Neuronal stem cell (in vitro differentiated cells): ENCODE data around the gene OTOG.

Experiments
- DNase-seq: peaks from one replicate; pipeline ENCODE4 v3.0.0-alpha.2; 2013; ENCODE audit warnings: low spot score
- H2AFZ ChIP-seq: one replicate; pipeline ENCODE4 v1.6.1; 2013; ENCODE audit warnings: mild to moderate bottlenecking, low read length, inconsistent platforms
- H2AK5ac ChIP-seq: 2 replicates; pipeline ENCODE4 v1.6.1; 2013; ENCODE audit warnings: low read depth, mild to moderate bottlenecking, inconsistent platforms, low read length, moderate library complexity, mixed read lengths
- H2BK120ac ChIP-seq: 2 replicates; pipeline ENCODE4 v1.6.1; 2013; ENCODE audit warnings: low read depth, mild to moderate bottlenecking, inconsistent platforms, low read length, moderate library complexity, mixed read lengths
- H2BK12ac ChIP-seq: one replicate; pipeline ENCODE4 v1.6.1; 2013; ENCODE audit warnings: low read length, inconsistent platforms
- H2BK15ac ChIP-seq: 2 replicates; pipeline ENCODE4 v1.6.1; 2013; ENCODE audit warnings: mild to moderate bottlenecking, low read length, inconsistent platforms, mixed read lengths
- H2BK5ac ChIP-seq: one replicate; pipeline ENCODE4 v1.6.1; 2013; ENCODE audit warnings: inconsistent platforms, mild to moderate bottlenecking, low read length, moderate library complexity
- H3K14ac ChIP-seq: one replicate; pipeline ENCODE4 v1.6.1; 2013; ENCODE audit warnings: low read length, inconsistent platforms
- H3K18ac ChIP-seq: 2 replicates; pipeline ENCODE4 v1.6.1; 2013; ENCODE audit warnings: low read length, inconsistent platforms
- H3K23ac ChIP-seq: 2 replicates; pipeline ENCODE4 v1.6.1; 2013; ENCODE audit warnings: low read depth, mild to moderate bottlenecking, mixed read lengths, low read length, inconsistent platforms; ENCODE audit not compliant: poor library complexity
- H3K27ac ChIP-seq: replicated peaks from 3 replicates; pipeline ENCODE4 v1.5.1; 2013; ENCODE audit warnings: low read length, inconsistent platforms
- H3K27me3 ChIP-seq, 3 experiments: 2 replicates each; pipeline ENCODE4 v1.6.1; 2013; ENCODE audit warnings: low read length in 3 of 3, mild to moderate bottlenecking in 2 of 3, inconsistent platforms in 1 of 3, low read depth in 1 of 3, mixed read lengths in 1 of 3, moderate library complexity in 1 of 3; ENCODE audit not compliant: control insufficient read depth in 3 of 3, insufficient read depth in 3 of 3
- H3K36me3 ChIP-seq, 2 donors: replicated peaks in 1 of 2; 2 replicates each; pipeline ENCODE4 v1.6.1; 2013; ENCODE audit warnings: low read length in 2 of 2; ENCODE audit not compliant: control insufficient read depth in 2 of 2, insufficient read depth in 2 of 2
- H3K4ac ChIP-seq: 2 replicates; pipeline ENCODE4 v1.6.1; 2013; ENCODE audit warnings: inconsistent platforms, mild to moderate bottlenecking, low read length, moderate library complexity
- H3K4me1 ChIP-seq, 2 donors: 1 replicate in 1 of 2; 2 replicates in 1 of 2; pipeline ENCODE4 v1.6.1; 2013; ENCODE audit warnings: low read length in 2 of 2, low read depth in 1 of 2; ENCODE audit not compliant: control insufficient read depth in 2 of 2, insufficient read depth in 1 of 2
- H3K4me2 ChIP-seq: one replicate; pipeline ENCODE4 v1.6.1; 2013; ENCODE audit warnings: mild to moderate bottlenecking, low read length, inconsistent platforms; ENCODE audit not compliant: insufficient read depth, poor library complexity, severe bottlenecking
- H3K4me3 ChIP-seq, 2 donors: 2 replicates each; pipeline ENCODE4 v1.5.1; 2013; ENCODE audit warnings: low read length in 2 of 2, mild to moderate bottlenecking in 2 of 2, inconsistent platforms in 1 of 2, moderate library complexity in 1 of 2
- H3K79me1 ChIP-seq: one replicate; pipeline ENCODE4 v1.6.1; 2013; ENCODE audit warnings: low read depth, mild to moderate bottlenecking, inconsistent platforms, low read length, moderate library complexity
- H3K9ac ChIP-seq: one replicate; pipeline ENCODE4 v1.6.1; 2013; ENCODE audit warnings: mild to moderate bottlenecking, low read depth, low read length, inconsistent platforms; ENCODE audit not compliant: poor library complexity
- H3K9me3 ChIP-seq, 2 donors: replicated peaks in 1 of 2; 2 replicates each; pipeline versions ENCODE3 to v1.6.1; 2013; ENCODE audit warnings: low read length in 2 of 2, mild to moderate bottlenecking in 2 of 2, inconsistent platforms in 1 of 2, low read depth in 1 of 2, mixed read lengths in 1 of 2, moderate library complexity in 1 of 2; ENCODE audit not compliant: control insufficient read depth in 2 of 2, insufficient read depth in 1 of 2
- H4K8ac ChIP-seq: one replicate; pipeline ENCODE4 v1.6.1; 2013; ENCODE audit warnings: low read depth, mild to moderate bottlenecking, inconsistent platforms, low read length, moderate library complexity
- H4K91ac ChIP-seq: one replicate; pipeline ENCODE4 v1.6.1; 2013; ENCODE audit warnings: low read length, low read depth, mild to moderate bottlenecking, inconsistent platforms; ENCODE audit not compliant: poor library complexity
- WGBS, 2 donors: extraction: QIAGEN DNeasy Blood & Tissue Kit; methylation state at CpG; one replicate each; pipeline ENCODE4 v1.1.7; 2013; ENCODE audit warnings: missing lambda C conversion rate in 2 of 2, mixed read lengths in 1 of 2; ENCODE audit not compliant: insufficient read length in 2 of 2, insufficient replicate concordance in 1 of 2; ENCODE audit errors: extremely low coverage in 2 of 2; 5-methylcytosine and 5-hydroxymethylcytosine counted together

OTOG gene

DNA sequence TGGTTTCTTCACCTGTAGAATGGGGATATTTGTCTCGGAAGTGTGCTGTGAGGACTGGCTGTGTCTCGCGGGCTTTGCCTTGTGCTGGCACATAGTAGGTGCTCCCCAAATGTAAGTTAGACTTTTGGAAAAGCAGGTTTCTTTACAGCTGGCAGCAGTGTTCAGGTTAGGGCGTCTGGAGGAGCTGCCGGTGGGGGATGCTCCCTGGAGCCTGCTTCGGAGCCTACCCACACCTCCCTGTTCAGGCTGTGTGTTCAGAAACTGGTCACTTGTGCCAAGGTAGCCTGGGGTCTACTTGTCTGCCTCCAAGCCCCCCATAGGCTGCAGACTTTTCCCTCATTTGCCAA, 60.0 kb downstream of the OTOG start:
- Histone ChIP-seq H4K91ac (no peak overlapping the region), H3K79me1 (no peaks in the 10 kb centered on the region), H3K4me1 (no peaks in the 10 kb centered on the region), H3K27me3 (peaks cover 0 to 12% (median 2%) of the 10 kb centered on the region in 3 experiments), H3K9ac (no peak overlapping the region), H2AFZ (no peak overlapping the region), H2BK120ac (no peak overlapping the region), H3K27ac (no peak overlapping the region), H3K4me2 (no peak overlapping the region), H3K14ac (no peak overlapping the region), H3K36me3 (no peaks in the 10 kb centered on the region), H2BK5ac (no peak overlapping the region), H3K23ac (no peak overlapping the region), H3K18ac (no peak overlapping the region), H3K4ac (no peak overlapping the region), H3K4me3 (no peak overlapping the region), H2BK15ac (no peak overlapping the region), H2AK5ac (no peak overlapping the region), H3K9me3 (no peaks in the 10 kb centered on the region), H2BK12ac (no peak overlapping the region), H4K8ac (no peak overlapping the region)
- WGBS, 2 donors: no CpG with 5 or more reads among the region's 6 CpGs
- DNase-seq: no peak

- H3K4me3 ChIP-seq: peak overlapping the region in 1 of 2 donors; percentile 2
- no peak overlapping the region for H3K27ac ChIP-seq
- no peak overlapping the region for H2BK12ac ChIP-seq
- H3K4me1 ChIP-seq: no peaks in the 10 kb centered on the region
- no peak for DNase-seq
- no peak overlapping the region for H2BK15ac ChIP-seq
- peak overlapping the region; percentile 35 for H2BK5ac ChIP-seq
- no peak overlapping the region for H4K91ac ChIP-seq
- no peaks in the 10 kb centered on the region for H3K79me1 ChIP-seq
- H3K9ac ChIP-seq: no peak overlapping the region
- H2AFZ ChIP-seq: no peak overlapping the region
- no peaks in the 10 kb centered on the region for H3K36me3 ChIP-seq
- no peak overlapping the region for H2AK5ac ChIP-seq
- H2BK120ac ChIP-seq: no peak overlapping the region
- H3K4me2 ChIP-seq: no peak overlapping the region
- H3K27me3 ChIP-seq: peaks cover 0 to 16% (median 2%) of the 10 kb centered on the region in 3 experiments
- peak overlapping the region; percentile 34 for H3K18ac ChIP-seq
- H3K14ac ChIP-seq: peak overlapping the region; percentile 47
- H4K8ac ChIP-seq: no peak overlapping the region
- peak overlapping the region; percentile 18 for H3K23ac ChIP-seq
- no peak overlapping the region for H3K4ac ChIP-seq
- no CpG with 5 or more reads among the region's 20 CpGs for WGBS, 2 donors
- H3K9me3 ChIP-seq: no peaks in the 10 kb centered on the region
Measured at GRCh38 chr11:17607591-17608570, 60.8 kb downstream of the OTOG start.

DNA sequence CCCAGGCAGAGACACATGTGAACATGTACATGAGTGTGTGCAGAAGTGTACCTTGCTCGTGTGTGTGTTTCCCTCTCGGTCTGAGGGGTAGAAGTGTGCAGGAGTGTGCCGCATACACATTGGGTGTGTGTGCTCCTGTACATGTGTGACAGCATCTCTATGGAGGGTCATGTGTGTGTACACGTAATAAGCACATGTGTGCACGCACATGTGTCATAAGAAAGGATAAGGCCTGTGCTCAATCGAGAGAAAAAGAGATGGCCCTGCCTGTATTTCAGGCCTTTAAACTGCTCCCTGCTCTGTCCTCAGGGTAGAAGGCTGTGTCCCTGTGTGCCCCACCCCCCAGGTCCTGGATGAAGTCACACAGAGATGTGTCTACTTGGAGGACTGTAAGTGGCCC, 61.8 kb downstream of the OTOG start:
- WGBS, 2 donors: no CpG with 5 or more reads among the region's 6 CpGs
- Histone ChIP-seq H2BK12ac (no peak overlapping the region), H2BK120ac (no peak overlapping the region), H3K9me3 (no peaks in the 10 kb centered on the region), H3K4me1 (no peaks in the 10 kb centered on the region), H3K23ac (no peak overlapping the region), H2BK5ac (no peak overlapping the region), H2AFZ (no peak overlapping the region), H3K14ac (no peak overlapping the region), H3K27me3 (peaks cover 0 to 16% (median 2%) of the 10 kb centered on the region in 3 experiments), H2AK5ac (no peak overlapping the region), H3K27ac (no peak overlapping the region), H3K4ac (no peak overlapping the region), H3K4me2 (no peak overlapping the region), H2BK15ac (no peak overlapping the region), H3K9ac (no peak overlapping the region), H3K18ac (no peak overlapping the region), H3K36me3 (no peaks in the 10 kb centered on the region), H4K91ac (no peak overlapping the region), H3K79me1 (no peaks in the 10 kb centered on the region), H3K4me3 (no peak overlapping the region), H4K8ac (no peak overlapping the region)
- no peak for DNase-seq

DNA sequence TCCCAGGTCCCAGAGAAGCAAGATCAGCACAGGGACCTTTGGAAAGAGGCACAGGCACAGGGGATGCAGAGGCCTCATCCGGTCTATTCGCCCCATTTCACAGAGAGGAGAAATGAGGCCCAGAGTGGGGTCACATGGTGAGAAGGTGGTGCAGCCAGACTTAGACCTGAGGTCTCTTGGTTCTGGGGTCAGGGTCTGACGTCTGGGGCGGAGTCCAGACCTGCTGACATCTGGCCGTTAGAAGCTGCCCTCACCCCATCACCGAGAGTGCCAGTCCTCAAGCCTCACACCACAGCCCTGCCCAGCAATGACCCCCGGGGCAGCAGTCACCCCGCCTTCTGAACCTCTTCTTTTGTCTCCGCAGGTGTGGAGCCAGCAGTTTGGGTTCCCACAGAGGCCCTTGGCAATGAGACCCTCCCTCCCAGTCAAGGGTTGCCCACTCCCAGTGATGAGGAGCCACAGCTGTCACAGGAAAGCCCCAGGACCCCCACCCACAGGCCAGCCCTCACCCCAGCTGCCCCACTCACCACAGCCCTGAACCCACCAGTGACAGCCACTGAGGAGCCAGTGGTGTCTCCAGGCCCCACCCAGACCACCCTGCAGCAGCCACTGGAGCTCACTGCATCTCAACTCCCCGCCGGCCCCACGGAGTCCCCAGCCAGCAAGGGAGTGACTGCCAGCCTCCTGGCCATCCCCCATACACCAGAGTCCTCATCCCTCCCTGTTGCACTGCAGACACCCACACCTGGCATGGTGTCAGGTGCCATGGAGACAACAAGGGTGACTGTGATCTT, 62.4 kb downstream of the OTOG start:
- H3K4me1 ChIP-seq: no peaks in the 10 kb centered on the region
- no peaks in the 10 kb centered on the region for H3K79me1 ChIP-seq
- H3K9ac ChIP-seq: no peak overlapping the region
- no peaks in the 10 kb centered on the region for H3K9me3 ChIP-seq
- H2BK15ac ChIP-seq: no peak overlapping the region
- no peak overlapping the region for H2AFZ ChIP-seq
- no peak overlapping the region for H2AK5ac ChIP-seq
- no peak overlapping the region for H3K23ac ChIP-seq
- peak overlapping the region; percentile 59 for H3K14ac ChIP-seq
- no peak overlapping the region for H3K4me2 ChIP-seq
- no peaks in the 10 kb centered on the region for H3K36me3 ChIP-seq
- no peak overlapping the region for H2BK120ac ChIP-seq
- H3K4me3 ChIP-seq: peak overlapping the region in 1 of 2 donors; percentile 17
- no peak for DNase-seq
- WGBS, 2 donors: no CpG with 5 or more reads among the region's 12 CpGs
- no peak overlapping the region for H3K4ac ChIP-seq
- H3K27me3 ChIP-seq: peaks cover 0 to 16% (median 2%) of the 10 kb centered on the region in 3 experiments
- H4K91ac ChIP-seq: no peak overlapping the region
- H3K27ac ChIP-seq: no peak overlapping the region
- H3K18ac ChIP-seq: peak overlapping the region; percentile 44
- H4K8ac ChIP-seq: no peak overlapping the region
- no peak overlapping the region for H2BK5ac ChIP-seq
- no peak overlapping the region for H2BK12ac ChIP-seq
